PFSK-1 (cell line): ENCODE results near the gene NDUFC2.

Experiments used
- SIN3A ChIP-seq: IDR thresholded peaks from 2 replicates; pipeline ENCODE4 v1.6.1; 2012; ENCODE audit warnings: mild to moderate bottlenecking, low read length, moderate library complexity, borderline replicate concordance; ENCODE audit not compliant: insufficient read depth
- TAF1 ChIP-seq: IDR thresholded peaks from 2 replicates; pipeline ENCODE4 v1.6.1; 2012; ENCODE audit warnings: low read length, control low read depth, borderline replicate concordance; ENCODE audit not compliant: insufficient read depth

- no peak for TF ChIP-seq TAF1
- TF ChIP-seq SIN3A: no peak
These were observed 35.0 kb downstream of the NDUFC2 start for GRCh38 chr11:78044706-78045105.
